Measurements from ENCODE around the gene YRDC.
A peak's percentile ranks its signal among the peaks of the same experiment; 100 is the strongest.

The YRDC gene

GRCh38 chr1:37807555-37808368, at the start of gene YRDC, which contains the start of gene C1orf122:
Gene YRDC (minus strand): TSS chr1:37808208. CDS start chr1:37808180, 28 bp downstream.
Gene C1orf122 (plus strand): TSS chr1:37807790. CDS start chr1:37808405, 615 bp downstream.
- peak; percentile 96 for DNase-seq
- Mint-ChIP-seq H3K27me3 (no peaks in the 10 kb centered on the region), H3K36me3 (ENCODE audit: low read depth) (peaks cover 86% of the 10 kb centered on the region), H3K9me3 (no peaks in the 10 kb centered on the region), H3K4me3 (peak within 1 kb of the TSS; percentile 92), H3K4me1 (ENCODE audit: low read depth) (peaks cover 49% of the 10 kb centered on the region), H3K27ac (peak within 1 kb of the TSS; percentile 95)

GRCh38 chr1:37854406-37854805, 46.4 kb upstream of the YRDC start:
- H3K36me3 Mint-ChIP-seq (ENCODE audit: low read depth) = peaks cover 53% of the 10 kb centered on the region
- H3K4me1 Mint-ChIP-seq (ENCODE audit: low read depth) = peaks cover 50% of the 10 kb centered on the region
- peak overlapping the region; percentile 53 for H3K27ac Mint-ChIP-seq
- H3K4me3 Mint-ChIP-seq = no peak overlapping the region
- H3K27me3 Mint-ChIP-seq = no peaks in the 10 kb centered on the region
- DNase-seq = no peak
- no peaks in the 10 kb centered on the region for H3K9me3 Mint-ChIP-seq

- H3K9me3 Mint-ChIP-seq = no peaks in the 10 kb centered on the region
- H3K27me3 Mint-ChIP-seq = no peaks in the 10 kb centered on the region
- H3K4me1 Mint-ChIP-seq (ENCODE audit: low read depth) = peaks cover 52% of the 10 kb centered on the region
- no peak for DNase-seq
- peaks cover 55% of the 10 kb centered on the region for H3K36me3 Mint-ChIP-seq (ENCODE audit: low read depth)
- peak overlapping the region; percentile 68 for H3K27ac Mint-ChIP-seq
- H3K4me3 Mint-ChIP-seq = no peak overlapping the region
Measured at GRCh38 chr1:37853157-37853556, 45.1 kb upstream of the YRDC start.

- Mint-ChIP-seq H3K4me1 (ENCODE audit: low read depth) (peaks cover 51% of the 10 kb centered on the region), H3K27me3 (no peaks in the 10 kb centered on the region), H3K4me3 (no peak overlapping the region), H3K36me3 (ENCODE audit: low read depth) (peaks cover 54% of the 10 kb centered on the region), H3K27ac (no peak overlapping the region), H3K9me3 (no peaks in the 10 kb centered on the region)
- DNase-seq = no peak
Measured at GRCh38 chr1:37851782-37852210, 43.8 kb upstream of the YRDC start.

GRCh38 chr1:37851262-37851661, 43.3 kb upstream of the YRDC start:
- Mint-ChIP-seq H3K27ac (no peak overlapping the region), H3K9me3 (no peaks in the 10 kb centered on the region), H3K4me1 (ENCODE audit: low read depth) (peaks cover 53% of the 10 kb centered on the region), H3K27me3 (no peaks in the 10 kb centered on the region), H3K36me3 (ENCODE audit: low read depth) (peaks cover 55% of the 10 kb centered on the region), H3K4me3 (no peak overlapping the region)
- DNase-seq = no peak

GRCh38 chr1:37850352-37850955, 42.4 kb upstream of the YRDC start:
- H3K4me1 Mint-ChIP-seq (ENCODE audit: low read depth) = peaks cover 60% of the 10 kb centered on the region
- DNase-seq = no peak
- no peak overlapping the region for H3K4me3 Mint-ChIP-seq
- H3K9me3 Mint-ChIP-seq = no peaks in the 10 kb centered on the region
- no peak overlapping the region for H3K27ac Mint-ChIP-seq
- H3K36me3 Mint-ChIP-seq (ENCODE audit: low read depth) = peaks cover 57% of the 10 kb centered on the region
- no peaks in the 10 kb centered on the region for H3K27me3 Mint-ChIP-seq

DNA sequence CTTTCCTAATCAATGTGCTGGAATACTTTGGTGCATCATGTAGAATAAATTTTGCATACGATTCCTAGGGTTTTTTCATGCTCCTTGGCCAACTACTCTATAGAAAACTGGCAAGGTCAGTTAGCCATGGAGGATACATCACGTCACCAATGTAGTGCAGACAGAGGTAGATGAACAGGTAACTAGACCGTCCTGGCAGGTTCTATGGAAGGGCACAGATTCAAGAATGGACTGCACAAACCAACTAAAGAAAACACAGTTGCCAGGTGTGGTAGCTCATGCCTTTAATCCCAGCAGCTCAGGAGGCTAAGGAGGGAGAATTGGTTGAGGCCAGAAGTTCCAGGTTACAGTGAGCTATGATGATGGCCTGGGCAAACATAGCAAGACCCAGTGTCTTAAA, 41.5 kb upstream of the YRDC start:
- peaks cover 57% of the 10 kb centered on the region for H3K36me3 Mint-ChIP-seq (ENCODE audit: low read depth)
- DNase-seq = no peak
- H3K9me3 Mint-ChIP-seq = no peaks in the 10 kb centered on the region
- peaks cover 60% of the 10 kb centered on the region for H3K4me1 Mint-ChIP-seq (ENCODE audit: low read depth)
- no peak overlapping the region for H3K4me3 Mint-ChIP-seq
- no peak overlapping the region for H3K27ac Mint-ChIP-seq
- no peaks in the 10 kb centered on the region for H3K27me3 Mint-ChIP-seq

DNA sequence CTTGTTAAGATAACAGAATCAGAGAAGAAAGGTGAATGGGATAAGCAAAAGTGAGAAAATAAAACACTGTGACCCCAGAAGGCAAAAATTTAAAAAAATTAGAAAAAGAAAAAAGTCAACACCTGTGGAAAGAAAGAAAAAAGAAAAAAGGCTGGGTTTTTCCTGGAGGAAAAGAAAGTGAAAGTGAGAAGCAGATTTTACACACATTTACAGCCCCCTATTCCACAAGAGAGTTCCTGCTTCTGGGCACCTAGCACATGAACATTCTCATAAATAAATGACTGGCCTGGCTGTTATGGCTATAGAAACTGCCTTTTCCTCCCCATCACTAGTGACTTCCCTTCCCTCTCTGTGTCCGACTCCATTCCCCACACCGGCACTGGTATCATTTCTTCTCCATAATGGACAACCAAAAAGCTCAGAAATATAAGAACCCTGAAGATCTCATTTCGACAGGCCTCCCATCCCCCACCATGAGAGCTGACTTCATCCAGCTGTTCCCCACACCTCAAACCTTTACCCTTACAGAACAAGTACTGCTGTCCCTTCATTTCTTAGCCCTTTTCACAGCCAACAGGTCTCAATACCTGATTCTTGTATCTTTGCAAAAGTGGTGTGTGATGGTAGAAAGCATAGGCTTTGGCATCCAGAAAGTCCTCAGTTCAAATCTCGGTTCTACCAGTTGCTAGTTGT, 38.8 kb upstream of the YRDC start:
- no peak for DNase-seq
- Mint-ChIP-seq H3K27ac (peak overlapping the region; percentile 72), H3K27me3 (no peaks in the 10 kb centered on the region), H3K4me1 (ENCODE audit: low read depth) (peaks cover 55% of the 10 kb centered on the region), H3K36me3 (ENCODE audit: low read depth) (peaks cover 69% of the 10 kb centered on the region), H3K4me3 (peak overlapping the region; percentile 28), H3K9me3 (no peaks in the 10 kb centered on the region)

DNA sequence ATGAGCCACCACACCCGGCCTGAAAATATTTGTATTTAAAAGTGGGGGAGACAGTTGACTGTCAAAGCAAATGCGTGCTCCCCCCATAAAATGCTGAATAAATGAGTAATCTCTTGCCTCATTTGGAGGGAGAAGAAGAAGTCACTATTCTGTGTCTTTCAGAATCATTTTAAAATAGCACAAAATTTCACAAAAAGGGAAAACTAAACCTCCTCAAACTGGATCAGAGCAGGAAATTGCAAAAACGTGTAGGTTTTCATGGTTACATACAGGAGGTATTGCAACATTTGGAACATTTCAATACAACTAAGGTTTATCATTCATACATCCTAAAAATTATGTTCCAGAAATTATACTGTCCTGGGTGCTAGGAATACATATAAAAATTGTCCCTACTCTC, 37.8 kb upstream of the YRDC start:
- H3K27me3 Mint-ChIP-seq = no peaks in the 10 kb centered on the region
- DNase-seq = no peak
- H3K4me3 Mint-ChIP-seq = no peak overlapping the region
- H3K27ac Mint-ChIP-seq = peak overlapping the region; percentile 31
- no peaks in the 10 kb centered on the region for H3K9me3 Mint-ChIP-seq
- peaks cover 55% of the 10 kb centered on the region for H3K4me1 Mint-ChIP-seq (ENCODE audit: low read depth)
- peaks cover 78% of the 10 kb centered on the region for H3K36me3 Mint-ChIP-seq (ENCODE audit: low read depth)

DNA sequence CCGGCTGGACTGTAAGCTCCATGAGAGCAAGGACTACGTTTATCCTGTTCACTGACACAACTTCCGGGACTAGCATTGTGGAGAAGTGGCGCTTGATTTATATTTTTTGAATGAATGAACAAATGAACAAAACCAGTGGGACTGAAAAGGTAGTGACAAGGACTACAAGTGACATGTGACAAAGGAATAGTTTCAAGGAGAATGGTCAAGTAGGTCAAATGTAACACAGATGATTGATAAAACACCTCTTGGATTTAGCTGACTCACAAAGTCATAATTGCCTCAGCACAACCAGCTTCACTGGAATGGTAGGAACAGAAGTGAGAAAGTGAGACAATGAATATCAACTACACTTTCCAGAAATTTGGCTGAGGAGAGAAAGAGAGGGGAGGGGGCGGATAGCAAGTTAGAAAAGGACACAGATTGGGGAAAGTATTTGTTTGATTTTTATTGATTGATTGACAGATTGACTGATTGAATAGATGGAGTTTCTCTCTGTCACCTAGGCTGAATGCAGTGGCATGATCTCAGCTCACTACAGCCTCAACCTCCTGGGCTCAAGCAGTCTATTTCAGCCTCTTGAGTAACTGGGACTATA, 37.1 kb upstream of the YRDC start:
- Mint-ChIP-seq H3K4me3 (no peak overlapping the region), H3K27ac (peak overlapping the region; percentile 31), H3K9me3 (no peaks in the 10 kb centered on the region), H3K27me3 (no peaks in the 10 kb centered on the region), H3K4me1 (ENCODE audit: low read depth) (peaks cover 55% of the 10 kb centered on the region), H3K36me3 (ENCODE audit: low read depth) (peaks cover 85% of the 10 kb centered on the region)
- DNase-seq = no peak

DNA sequence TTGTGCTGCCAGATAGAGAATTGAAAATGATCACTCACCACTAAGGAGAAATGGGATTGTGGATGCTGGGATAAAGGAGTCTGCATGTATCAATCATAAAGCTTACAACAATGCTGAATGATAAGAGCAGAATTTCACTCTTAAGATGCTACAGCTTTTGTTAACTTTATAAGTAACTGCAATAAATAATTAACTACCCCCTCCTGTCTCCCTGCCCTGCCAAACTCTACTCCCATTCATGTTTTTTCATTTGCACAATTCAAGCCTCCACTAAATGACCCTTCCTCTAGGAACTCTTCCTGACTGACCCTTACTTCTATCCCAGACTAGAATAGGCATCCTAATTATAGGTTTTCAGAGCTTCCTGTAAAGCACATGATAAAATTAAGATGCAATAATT, 36.5 kb upstream of the YRDC start:
- peaks cover 88% of the 10 kb centered on the region for H3K36me3 Mint-ChIP-seq (ENCODE audit: low read depth)
- peaks cover 54% of the 10 kb centered on the region for H3K4me1 Mint-ChIP-seq (ENCODE audit: low read depth)
- no peak overlapping the region for H3K27ac Mint-ChIP-seq
- DNase-seq = no peak
- no peaks in the 10 kb centered on the region for H3K27me3 Mint-ChIP-seq
- H3K9me3 Mint-ChIP-seq = no peaks in the 10 kb centered on the region
- no peak overlapping the region for H3K4me3 Mint-ChIP-seq

DNA sequence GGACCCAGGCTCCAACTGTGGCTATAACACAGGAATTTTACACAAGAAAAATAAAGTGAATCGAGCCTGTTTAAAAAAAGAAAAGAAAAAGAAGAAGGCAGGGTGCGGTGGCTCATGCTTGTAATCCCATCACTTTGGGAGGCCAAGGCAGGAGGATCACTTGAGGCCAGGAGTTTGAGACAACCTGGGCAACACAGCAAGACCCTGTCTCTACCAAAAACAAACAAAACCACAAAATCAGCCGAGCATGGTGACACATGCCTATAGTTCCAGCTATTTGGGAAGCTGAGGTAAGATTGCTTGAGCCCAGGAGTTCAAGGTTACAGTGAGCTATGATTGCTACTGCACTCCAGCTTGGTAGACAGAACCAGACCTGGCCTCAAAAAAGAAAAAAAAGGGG, 33.6 kb upstream of the YRDC start:
- Mint-ChIP-seq H3K36me3 (ENCODE audit: low read depth) (peaks cover 88% of the 10 kb centered on the region), H3K9me3 (no peaks in the 10 kb centered on the region), H3K4me3 (no peak overlapping the region), H3K27me3 (no peaks in the 10 kb centered on the region), H3K27ac (peak overlapping the region; percentile 14), H3K4me1 (ENCODE audit: low read depth) (peaks cover 32% of the 10 kb centered on the region)
- no peak for DNase-seq

DNA sequence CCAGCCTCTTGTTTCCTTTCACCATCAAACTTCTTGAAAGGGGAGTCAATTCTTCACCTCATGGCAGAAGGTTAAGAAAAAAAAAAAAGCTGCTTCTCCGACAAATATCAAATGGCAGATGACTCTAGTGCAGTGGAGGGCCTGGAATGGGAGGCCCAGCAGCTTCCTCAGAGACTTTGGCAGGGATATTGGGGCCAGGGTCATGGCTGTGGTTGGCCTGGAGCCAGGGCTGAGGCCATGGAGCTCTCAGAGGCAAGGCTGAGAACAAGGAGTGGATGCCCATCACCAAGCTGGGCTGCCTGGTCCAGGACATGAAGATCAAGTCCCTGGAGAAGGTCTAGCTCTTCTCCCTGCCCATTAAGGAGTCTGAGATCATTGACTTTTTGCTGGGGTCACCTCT, 32.7 kb upstream of the YRDC start:
- no peak overlapping the region for H3K4me3 Mint-ChIP-seq
- H3K27me3 Mint-ChIP-seq = no peaks in the 10 kb centered on the region
- H3K9me3 Mint-ChIP-seq = no peaks in the 10 kb centered on the region
- no peak for DNase-seq
- peaks cover 23% of the 10 kb centered on the region for H3K4me1 Mint-ChIP-seq (ENCODE audit: low read depth)
- H3K36me3 Mint-ChIP-seq (ENCODE audit: low read depth) = peaks cover 87% of the 10 kb centered on the region
- peak overlapping the region; percentile 17 for H3K27ac Mint-ChIP-seq

DNA sequence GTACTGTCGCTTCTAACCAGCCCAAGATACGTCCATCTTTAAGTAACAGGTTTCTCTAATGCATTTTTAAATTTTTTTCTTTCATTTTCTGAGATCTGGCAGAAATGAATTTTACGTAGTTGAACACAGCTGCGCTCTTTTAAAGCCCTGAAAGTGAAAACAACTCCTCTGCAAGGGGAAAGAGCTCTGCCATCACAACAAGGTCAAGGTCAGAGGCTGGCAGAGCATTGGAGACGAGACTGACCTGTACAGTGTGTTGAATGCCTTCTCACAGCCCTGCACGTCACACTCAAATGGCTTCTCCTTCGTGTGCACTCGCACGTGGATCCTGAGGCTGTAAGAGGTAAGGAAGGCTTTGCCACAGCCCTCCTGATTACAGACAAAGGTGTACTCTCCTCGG, 31.7 kb upstream of the YRDC start:
- Mint-ChIP-seq H3K27ac (peak overlapping the region; percentile 34), H3K4me3 (no peak overlapping the region), H3K27me3 (no peaks in the 10 kb centered on the region), H3K9me3 (no peaks in the 10 kb centered on the region), H3K4me1 (ENCODE audit: low read depth) (peaks cover 12% of the 10 kb centered on the region), H3K36me3 (ENCODE audit: low read depth) (peaks cover 87% of the 10 kb centered on the region)
- DNase-seq = no peak

All from activated T-cell treated with anti-CD3 and anti-CD28 coated beads, Interleukin-2, amount 50 U/mL, for 24 hours (primary cell).